ENCODE measurements around the gene AKNA.

GRCh38 chr9:114407889-114408288, 20.1 kb upstream of the AKNA start:
- TF ChIP-seq CTCF (IDR thresholded peaks at IDR 0.05), result no peak
- TF ChIP-seq POLR2A (IDR thresholded peaks at IDR 0.05), result no peak
- TF ChIP-seq EP300 (IDR thresholded peaks at IDR 0.05), result no peak
